Breast epithelium (tissue), 3 donors: Measurements from ENCODE around the gene MACROH2A2.

Experiments
- POLR2A ChIP-seq: fragments of 450-650 bp; IDR thresholded peaks from one replicate; pipeline ENCODE4 v1.6.1; 2016; ENCODE audit warnings: antibody characterized with exemption, mild to moderate bottlenecking, moderate library complexity
- POLR2AphosphoS5 ChIP-seq, 3 donors: sonication (generic); formaldehyde crosslinking; IDR thresholded peaks; one replicate each; pipeline ENCODE4 v1.6.1; 2017; ENCODE audit warnings: antibody characterized with exemption in 3 of 3
- TF ChIP-seq, protein P1 (sequence below), 3 donors: fragments of 450-650 bp; IDR thresholded peaks; one replicate each; pipeline ENCODE4 v1.5.1; 2016 to 2017; ENCODE audit warnings: antibody characterized with exemption in 3 of 3, mild to moderate bottlenecking in 3 of 3, moderate library complexity in 3 of 3

DNA sequence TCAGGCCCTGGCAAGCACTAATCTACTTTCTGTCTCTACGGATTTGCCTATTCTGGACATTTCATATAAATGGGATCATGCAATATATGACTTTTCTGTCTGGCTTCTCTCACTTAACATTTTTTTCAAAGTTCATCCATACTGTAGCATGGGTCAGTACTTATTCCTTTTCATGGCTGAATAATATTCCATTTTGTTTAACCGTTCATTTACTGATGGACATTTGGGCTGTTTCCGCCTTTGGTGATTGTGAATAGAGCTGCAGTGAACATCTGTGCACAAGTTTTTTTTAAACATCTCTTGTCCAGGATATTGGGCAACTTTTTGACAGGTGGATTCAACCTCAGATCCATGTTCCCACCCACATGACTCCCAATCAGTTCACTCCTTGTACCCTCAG, 49.0 kb downstream of the MACROH2A2 start:
- TF ChIP-seq, protein P1, sequence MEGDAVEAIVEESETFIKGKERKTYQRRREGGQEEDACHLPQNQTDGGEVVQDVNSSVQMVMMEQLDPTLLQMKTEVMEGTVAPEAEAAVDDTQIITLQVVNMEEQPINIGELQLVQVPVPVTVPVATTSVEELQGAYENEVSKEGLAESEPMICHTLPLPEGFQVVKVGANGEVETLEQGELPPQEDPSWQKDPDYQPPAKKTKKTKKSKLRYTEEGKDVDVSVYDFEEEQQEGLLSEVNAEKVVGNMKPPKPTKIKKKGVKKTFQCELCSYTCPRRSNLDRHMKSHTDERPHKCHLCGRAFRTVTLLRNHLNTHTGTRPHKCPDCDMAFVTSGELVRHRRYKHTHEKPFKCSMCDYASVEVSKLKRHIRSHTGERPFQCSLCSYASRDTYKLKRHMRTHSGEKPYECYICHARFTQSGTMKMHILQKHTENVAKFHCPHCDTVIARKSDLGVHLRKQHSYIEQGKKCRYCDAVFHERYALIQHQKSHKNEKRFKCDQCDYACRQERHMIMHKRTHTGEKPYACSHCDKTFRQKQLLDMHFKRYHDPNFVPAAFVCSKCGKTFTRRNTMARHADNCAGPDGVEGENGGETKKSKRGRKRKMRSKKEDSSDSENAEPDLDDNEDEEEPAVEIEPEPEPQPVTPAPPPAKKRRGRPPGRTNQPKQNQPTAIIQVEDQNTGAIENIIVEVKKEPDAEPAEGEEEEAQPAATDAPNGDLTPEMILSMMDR (IDR thresholded peaks at IDR 0.05) = no peak
- TF ChIP-seq POLR2AphosphoS5 (IDR thresholded peaks at IDR 0.05) (no peak), POLR2A (no peak)
